H1 (cell line): ENCODE measurements around the gene MSANTD2. TPM values are rescaled to one million over a fixed set of nuclear protein-coding genes. Genes with fewer than 3 reads are reported as not detected.

ENCODE experiments used
- POLR2AphosphoS5 ChIP-seq: IDR thresholded peaks from 2 replicates; pipeline ENCODE4 v1.6.1; 2011; ENCODE audit warnings: low read depth, low read length
- RNF2 ChIP-seq: fragments of 200-900, 300-1000 bp; sonication (generic); IDR thresholded peaks from 2 replicates; pipeline ENCODE4 v1.7.1; 2016; ENCODE audit warnings: borderline replicate concordance, low read depth, mild to moderate bottlenecking, antibody characterized with exemption, low read length; ENCODE audit not compliant: poor library complexity, severe bottlenecking; ENCODE audit errors: missing control alignments
- SIX5 ChIP-seq: IDR thresholded peaks from 2 replicates; pipeline ENCODE4 v1.6.1; 2011; ENCODE audit warnings: mild to moderate bottlenecking, low read depth, low read length
- polyA plus RNA-seq, 7 experiments: library from polyadenylated mRNA; depleted of rRNA in 3 of 7; stranded (reverse) in 5 of 7; unstranded in 2 of 7; fragments of >200 nt in 5 of 7; fragments of 200-250 nt in 2 of 7; gene quantifications; 1 replicate in 5 of 7; 2 replicates in 1 of 7; 4 replicates in 1 of 7; pipeline versions ENCODE4 v1.2.1 to v1.2.3, GENCODE V29; 2011 to 2013; ENCODE audit warnings: missing spikeins in 2 of 7, mixed read lengths in 2 of 7
- total RNA-seq: library from RNA; stranded (reverse); fragmentation: NEBNext Ultra II Directional; extraction: Animal tissue kit (Norgen Biotek cat#: 25700); gene quantifications from 2 replicates; pipeline ENCODE4 v1.2.1, GENCODE V29; 2021
- TF ChIP-seq, protein P1 (sequence below): IDR thresholded peaks from 2 replicates; pipeline ENCODE4 v1.6.1; 2012; ENCODE audit warnings: inconsistent platforms

MSANTD2 gene
- total and polyA plus RNA-seq, 2 of the 8 experiments (the other 6 are each of a cell fraction or from before 2014, with no cell fraction given), result 8.2 to 15.9 TPM

DNA sequence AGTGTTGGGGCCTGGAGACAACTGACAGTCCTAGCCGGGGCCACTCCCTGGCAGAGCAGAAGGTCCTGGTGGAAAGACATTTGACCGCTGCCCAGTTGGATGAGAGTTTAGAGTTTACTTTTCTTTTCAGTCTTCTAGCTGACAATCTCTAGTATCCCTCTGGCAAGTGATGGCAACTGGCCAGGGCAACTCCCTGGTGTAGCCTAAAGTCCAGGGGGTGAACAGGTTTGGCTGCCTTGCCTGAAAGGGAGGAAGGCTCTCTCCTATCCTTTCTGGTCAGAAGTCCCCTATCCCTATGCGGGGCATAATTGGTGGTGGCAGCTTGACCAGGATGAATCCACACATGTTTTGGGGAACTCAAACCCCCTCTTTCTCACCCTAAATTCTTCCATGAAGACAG is 16.8 kb upstream of the MSANTD2 start (continued):
- no peak for TF ChIP-seq POLR2AphosphoS5
- no peak for TF ChIP-seq SIX5
- TF ChIP-seq RNF2, result no peak
- TF ChIP-seq, protein P1, sequence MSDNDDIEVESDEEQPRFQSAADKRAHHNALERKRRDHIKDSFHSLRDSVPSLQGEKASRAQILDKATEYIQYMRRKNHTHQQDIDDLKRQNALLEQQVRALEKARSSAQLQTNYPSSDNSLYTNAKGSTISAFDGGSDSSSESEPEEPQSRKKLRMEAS, result no peak
